H1 (cell line): ENCODE results near the gene LRFN3. TPM values are rescaled to one million over a fixed set of nuclear protein-coding genes. Genes with fewer than 3 reads are reported as not detected.
A peak's percentile ranks its signal among the peaks of the same experiment; 100 is the strongest.

ENCODE experiments used
- CTCF ChIA-PET: fragments of 300-600 bp; sonication (Branson Sonifier 250); formaldehyde crosslinking; loops from one replicate; lab custom pipeline; 2021; ENCODE audit not compliant: partially characterized antibody; lab: Charles Lee
- POLR2A ChIA-PET: fragments of 300-600 bp; sonication (Branson Sonifier 250); formaldehyde crosslinking; loops from one replicate; lab custom pipeline; 2021; ENCODE audit warnings: inconsistent platforms; ENCODE audit not compliant: partially characterized antibody; lab: Charles Lee
- DNase-seq, 2 experiments: peaks; one replicate each; pipeline versions ENCODE4 v3.0.0 to v3.0.0-alpha.2; 2010 to 2022; ENCODE audit warnings: low spot score in 2 of 2, low read depth in 1 of 2, mixed read lengths in 1 of 2
- FAIRE-seq: peaks from 2 replicates; lab custom pipeline; 2011; peaks lifted over from hg19 to GRCh38; lab: Jason Lieb, UNC
- H2AFZ ChIP-seq: 2 replicates; pipeline ENCODE4 v1.8.1; 2012; ENCODE audit warnings: low read length, inconsistent platforms
- H2AK5ac ChIP-seq: 2 replicates; pipeline ENCODE4 v1.6.1; 2013; ENCODE audit warnings: low read depth, low read length
- H2BK120ac ChIP-seq: replicated peaks from 2 replicates; pipeline ENCODE3; 2013; ENCODE audit warnings: low read depth, low read length, inconsistent platforms
- H2BK12ac ChIP-seq: 2 replicates; pipeline ENCODE4 v1.6.1; 2013; ENCODE audit warnings: low read depth, low read length
- H2BK15ac ChIP-seq: 2 replicates; pipeline ENCODE4 v1.6.1; 2013; ENCODE audit warnings: low read length
- H2BK20ac ChIP-seq: 2 replicates; pipeline ENCODE4 v1.6.1; 2013; ENCODE audit warnings: low read length
- H2BK5ac ChIP-seq: 2 replicates; pipeline ENCODE4 v1.6.1; 2013; ENCODE audit warnings: low read depth, low read length
- H3K14ac ChIP-seq: 2 replicates; pipeline ENCODE4 v1.6.1; 2013; ENCODE audit warnings: inconsistent platforms; ENCODE audit not compliant: insufficient read length
- H3K18ac ChIP-seq: 2 replicates; pipeline ENCODE4 v1.6.1; 2013; ENCODE audit warnings: low read length; ENCODE audit errors: extremely low read depth
- H3K23ac ChIP-seq: 2 replicates; pipeline ENCODE4 v1.6.1; 2013; ENCODE audit warnings: inconsistent platforms; ENCODE audit not compliant: insufficient read length
- H3K23me2 ChIP-seq: 2 replicates; pipeline ENCODE4 v1.6.1; 2013; ENCODE audit warnings: low read depth, low read length
- H3K27ac ChIP-seq: 2 replicates; pipeline ENCODE4 v1.6.1; 2011; ENCODE audit warnings: low read depth, low read length, inconsistent platforms
- H3K27me3 ChIP-seq, 4 experiments: replicated peaks in 1 of 4; 1 replicate in 1 of 4; 2 replicates in 3 of 4; pipeline versions ENCODE4 v1.6.1 to v1.8.1; 2011 to 2013; ENCODE audit warnings: low read length in 3 of 4, mild to moderate bottlenecking in 3 of 4, inconsistent platforms in 2 of 4, mixed read lengths in 2 of 4, moderate library complexity in 1 of 4; ENCODE audit not compliant: control insufficient read depth in 3 of 4, insufficient read depth in 3 of 4; ENCODE audit errors: extremely low read depth in 1 of 4
- H3K36me3 ChIP-seq, 4 experiments: 2 replicates each; pipeline versions ENCODE4 v1.6.1 to v1.8.1; 2011 to 2013; ENCODE audit warnings: mild to moderate bottlenecking in 4 of 4, low read length in 3 of 4, moderate library complexity in 2 of 4, control low read depth in 1 of 4, inconsistent platforms in 1 of 4; ENCODE audit not compliant: insufficient read depth in 4 of 4, control insufficient read depth in 2 of 4
- H3K4ac ChIP-seq: replicated peaks from 2 replicates; pipeline ENCODE3; 2013; ENCODE audit warnings: low read length, low read depth, mixed read lengths, inconsistent platforms; ENCODE audit not compliant: insufficient read length
- H3K4me1 ChIP-seq, 4 experiments: replicated peaks in 1 of 4; 1 replicate in 1 of 4; 2 replicates in 3 of 4; pipeline versions ENCODE4 v1.6.1 to v1.8.1; 2011 to 2013; ENCODE audit warnings: low read length in 3 of 4, inconsistent platforms in 2 of 4, mixed read lengths in 1 of 4; ENCODE audit not compliant: insufficient read depth in 4 of 4, control insufficient read depth in 3 of 4
- H3K4me2 ChIP-seq, 2 experiments: 2 replicates each; pipeline versions ENCODE4 v1.6.1 to v1.8.1; 2011 to 2013; ENCODE audit warnings: low read depth in 2 of 2, low read length in 2 of 2, control low read depth in 1 of 2, inconsistent platforms in 1 of 2, mild to moderate bottlenecking in 1 of 2; ENCODE audit not compliant: insufficient read depth in 1 of 2
- H3K4me3 ChIP-seq, 4 experiments: fragments of 200-600, 300-600 bp in 1 of 4; sonication (generic), shearing (Covaris generic), sonication (Bioruptor Twin) in 1 of 4; 2 replicates each; pipeline versions ENCODE4 v1.5.1 to v1.8.1; 2011 to 2016; ENCODE audit warnings: low read length in 4 of 4, low read depth in 3 of 4, control low read depth in 2 of 4, inconsistent platforms in 2 of 4, mild to moderate bottlenecking in 2 of 4, mixed read lengths in 1 of 4, moderate library complexity in 1 of 4; ENCODE audit not compliant: insufficient read depth in 2 of 4; ENCODE audit errors: extremely low read depth in 1 of 4
- H3K56ac ChIP-seq: replicated peaks from 2 replicates; pipeline ENCODE3; 2013; ENCODE audit warnings: low read depth, mild to moderate bottlenecking, mixed read lengths, low read length, inconsistent platforms; ENCODE audit not compliant: insufficient read length
- H3K79me1 ChIP-seq: 2 replicates; pipeline ENCODE4 v1.6.1; 2013; ENCODE audit warnings: low read depth, low read length, control low read depth
- H3K79me2 ChIP-seq, 2 experiments: 2 replicates each; pipeline versions ENCODE4 v1.6.1 to v1.8.1; 2012 to 2013; ENCODE audit warnings: low read length in 2 of 2, mild to moderate bottlenecking in 2 of 2, inconsistent platforms in 1 of 2; ENCODE audit not compliant: insufficient read depth in 2 of 2, control insufficient read depth in 1 of 2
- H3K9ac ChIP-seq, 4 experiments: replicated peaks in 1 of 4; 1 replicate in 1 of 4; 2 replicates in 3 of 4; pipeline versions ENCODE4 v1.6.1 to v1.8.1; 2011 to 2013; ENCODE audit warnings: low read depth in 3 of 4, low read length in 3 of 4, control low read depth in 2 of 4, mild to moderate bottlenecking in 2 of 4, moderate library complexity in 2 of 4, inconsistent platforms in 1 of 4; ENCODE audit errors: extremely low read depth in 1 of 4
- H3K9me3 ChIP-seq, 2 experiments: 2 replicates each; pipeline versions ENCODE4 v1.6.1 to v1.8.1; 2012 to 2013; ENCODE audit warnings: mild to moderate bottlenecking in 2 of 2, moderate library complexity in 2 of 2, control low read depth in 1 of 2, inconsistent platforms in 1 of 2, low read depth in 1 of 2, low read length in 1 of 2, mixed read lengths in 1 of 2; ENCODE audit not compliant: insufficient read depth in 2 of 2
- H4K20me1 ChIP-seq, 2 experiments: replicated peaks in 1 of 2; 2 replicates each; pipeline versions ENCODE3 to v1.8.1; 2011 to 2013; ENCODE audit warnings: inconsistent platforms in 2 of 2, low read length in 2 of 2, mild to moderate bottlenecking in 1 of 2; ENCODE audit not compliant: insufficient read depth in 2 of 2, control insufficient read depth in 1 of 2
- H4K5ac ChIP-seq: 2 replicates; pipeline ENCODE4 v1.6.1; 2013; ENCODE audit warnings: low read length, low read depth, mixed read lengths, inconsistent platforms; ENCODE audit not compliant: insufficient read length
- H4K8ac ChIP-seq: 2 replicates; pipeline ENCODE4 v1.8.0; 2013; ENCODE audit warnings: mild to moderate bottlenecking, moderate library complexity, low read length, inconsistent platforms; ENCODE audit not compliant: insufficient read depth; ENCODE audit errors: extremely low read depth
- H4K91ac ChIP-seq: replicated peaks from 2 replicates; pipeline ENCODE3; 2013; ENCODE audit warnings: low read length, mixed read lengths, inconsistent platforms; ENCODE audit not compliant: insufficient read length
- HDAC2 ChIP-seq, 2 experiments: fragments of 300-600 bp in 1 of 2; sonication (generic) in 1 of 2; IDR thresholded peaks; 2 replicates each; pipeline ENCODE4 v1.6.1; 2011 to 2012; ENCODE audit warnings: low read depth in 2 of 2, low read length in 2 of 2, mild to moderate bottlenecking in 2 of 2, moderate library complexity in 2 of 2, borderline replicate concordance in 1 of 2, inconsistent platforms in 1 of 2
- HDAC6 ChIP-seq: IDR thresholded peaks from one replicate; pipeline ENCODE4 v1.7.1; 2012; ENCODE audit warnings: low read depth, mild to moderate bottlenecking, inconsistent platforms, low read length, moderate library complexity
- JUND ChIP-seq: IDR thresholded peaks from 2 replicates; pipeline ENCODE4 v1.6.1; 2011; ENCODE audit warnings: mild to moderate bottlenecking, improper control_type of control experiment, low read length
- KDM1A ChIP-seq: fragments of 200-600, 300-600 bp; sonication (generic); IDR thresholded peaks from 2 replicates; pipeline ENCODE4 v1.7.1; 2016; ENCODE audit warnings: mild to moderate bottlenecking, low read length, borderline replicate concordance
- RBBP5 ChIP-seq: IDR thresholded peaks from 2 replicates; pipeline ENCODE4 v1.7.1; 2012; ENCODE audit warnings: low read depth, mild to moderate bottlenecking, inconsistent platforms, low read length, moderate library complexity, borderline replicate concordance
- TEAD4 ChIP-seq: IDR thresholded peaks from 2 replicates; pipeline ENCODE4 v1.6.1; 2012; ENCODE audit warnings: low read depth, low read length, inconsistent platforms, mixed read lengths
- WGBS, 2 experiments: shearing (Covaris generic) in 1 of 2; methylation state at CpG; one replicate each; pipeline versions ENCODE4 v1.1.6 to v1.1.7; 2013 to 2015; ENCODE audit warnings: low lambda C conversion rate in 2 of 2, mixed read lengths in 2 of 2, inconsistent platforms in 1 of 2, low coverage in 1 of 2, missing lambda C conversion rate in 1 of 2; ENCODE audit not compliant: insufficient replicate concordance in 2 of 2, insufficient coverage in 1 of 2, insufficient read length in 1 of 2; ENCODE audit errors: extremely low coverage in 1 of 2, missing lambda C conversion rate in 1 of 2; 5-methylcytosine and 5-hydroxymethylcytosine counted together
- polyA plus RNA-seq, 7 experiments: library from polyadenylated mRNA; depleted of rRNA in 3 of 7; stranded (reverse) in 5 of 7; unstranded in 2 of 7; fragments of >200 nt in 5 of 7; fragments of 200-250 nt in 2 of 7; gene quantifications; 1 replicate in 5 of 7; 2 replicates in 1 of 7; 4 replicates in 1 of 7; pipeline versions ENCODE4 v1.2.1 to v1.2.3, GENCODE V29; 2011 to 2013; ENCODE audit warnings: missing spikeins in 2 of 7, mixed read lengths in 2 of 7
- total RNA-seq: library from RNA; stranded (reverse); fragmentation: NEBNext Ultra II Directional; extraction: Animal tissue kit (Norgen Biotek cat#: 25700); gene quantifications from 2 replicates; pipeline ENCODE4 v1.2.1, GENCODE V29; 2021

LRFN3 gene
- total and polyA plus RNA-seq, 2 of the 8 experiments (the other 6 are each of a cell fraction or from before 2014, with no cell fraction given): 4.6 to 16.8 TPM

DNA sequence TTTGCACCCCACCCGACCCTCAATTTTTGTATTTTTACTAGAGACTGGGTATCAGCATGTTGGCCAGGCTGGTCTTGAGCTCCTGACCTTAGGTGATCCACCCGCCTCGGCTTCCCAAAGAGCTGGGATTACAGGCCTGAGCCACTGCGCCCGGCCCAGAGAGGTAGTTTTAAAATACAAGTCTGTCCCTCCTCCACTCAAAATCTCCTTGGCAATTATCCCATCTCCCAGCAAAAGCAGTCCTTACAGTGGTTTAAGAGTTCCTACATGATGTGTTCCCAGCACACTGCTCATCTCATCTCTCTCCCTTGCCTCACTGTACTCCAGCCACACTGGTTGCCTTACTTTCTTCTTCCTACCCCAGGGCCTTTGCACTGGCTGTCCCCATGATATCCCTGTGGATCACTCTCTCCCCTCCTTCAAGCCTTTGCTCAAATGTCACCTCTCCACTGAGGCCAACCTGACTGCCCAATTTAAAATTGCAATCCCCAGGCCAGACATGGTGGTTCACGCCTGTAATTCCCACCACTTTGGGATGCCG is 24.3 kb downstream of the LRFN3 start:
- CTCF ChIA-PET: interaction anchor here (2.2 to 6.6 kb wide), 3 partner anchors 11 to 16 kb away, joined by 5 to 47 read pairs (median 11); no protein-coding TSS in a partner anchor
- Histone ChIP-seq H3K79me1 (no peaks in the 10 kb centered on the region), H2BK15ac (no peak overlapping the region), H4K20me1 (peaks cover 0 to 9% of the 10 kb centered on the region in 2 experiments), H2BK5ac (no peak overlapping the region), H3K9me3 (no peaks in the 10 kb centered on the region), H3K14ac (no peak overlapping the region), H4K91ac (no peak overlapping the region), H3K27me3 (peaks cover 13 to 32% (median 29%) of the 10 kb centered on the region in 4 experiments), H3K27ac (no peak overlapping the region), H4K5ac (no peak overlapping the region), H2BK20ac (no peak overlapping the region), H2BK120ac (no peak overlapping the region), H3K9ac (no peak overlapping the region), H3K4me1 (peaks cover 0 to 7% (median 3%) of the 10 kb centered on the region in 4 experiments; a peak in 4 of 7 replicates), H4K8ac (no peak overlapping the region; the same call in 1 of the 2 replicates), H3K4ac (no peak overlapping the region), H3K18ac (no peak overlapping the region), H3K23me2 (peaks cover 3% of the 10 kb centered on the region; the same call in 1 of the 2 replicates), H3K4me3 (no peak overlapping the region), H3K23ac (no peak overlapping the region), H3K79me2 (no peaks in the 10 kb centered on the region), H3K56ac (no peak overlapping the region), H2AFZ (no peak overlapping the region), H3K4me2 (peak overlapping the region in 1 of 2 experiments; percentile 55; a peak in 1 of 4 replicates), H3K36me3 (no peaks in the 10 kb centered on the region), H2BK12ac (no peak overlapping the region), H2AK5ac (no peak overlapping the region)
- 94% methylated on average over 7 of the region's 7 CpGs; no CpG with 5 or more reads in 1 of the 2 experiments for WGBS, 2 experiments
- FAIRE-seq (no peak), DNase-seq (no peak)
- POLR2A ChIA-PET: no interaction called here
- peak; percentile 39; the same call in 1 of the 2 replicates for TF ChIP-seq KDM1A
- no peak for TF ChIP-seq TEAD4
- TF ChIP-seq RBBP5: no peak
- no peak for TF ChIP-seq HDAC6
- TF ChIP-seq JUND: no peak
- no peak for TF ChIP-seq HDAC2 (IDR thresholded peaks at IDR 0.05; ENCODE audit: borderline replicate concordance in 1 of 2, low read depth in 2 of 2, low read length in 2 of 2)
